Left lung (tissue), 10 donors: ENCODE results near the gene P2RY12. TPM values are rescaled to one million over a fixed set of nuclear protein-coding genes. Genes with fewer than 3 reads are reported as not detected.

Experiments
- ATAC-seq: fragments of 200-7000 bp; cut with Tn5 transposase; one replicate; pipeline ENCODE4 v1.9.1; 2020; ENCODE audit warnings: moderate library complexity
- DNase-seq, 4 donors: peaks; one replicate each; pipeline ENCODE4 v3.0.0-alpha.2; 2013 to 2020
- H3K27ac ChIP-seq, 2 donors: fragments of 200-600 bp; sonication (generic) in 1 of 2; one replicate each; pipeline versions ENCODE4 v1.5.0 to v1.8.0; 2020 to 2021
- H3K27me3 ChIP-seq, 2 donors: fragments of 200-600 bp; sonication (generic) in 1 of 2; one replicate each; pipeline versions ENCODE4 v1.5.0 to v1.8.0; 2020 to 2021
- H3K36me3 ChIP-seq, 2 donors: fragments of 200-600 bp; sonication (generic) in 1 of 2; one replicate each; pipeline versions ENCODE4 v1.5.0 to v1.8.0; 2020 to 2021
- H3K4me1 ChIP-seq, 2 donors: fragments of 200-600 bp; one replicate each; pipeline ENCODE4 v1.8.0; 2021
- H3K4me3 ChIP-seq, 2 donors: fragments of 200-600 bp; sonication (generic) in 1 of 2; one replicate each; pipeline versions ENCODE4 v1.5.0 to v1.8.0; 2020 to 2021; ENCODE audit warnings: mild to moderate bottlenecking in 1 of 2
- H3K9me3 ChIP-seq, 2 donors: fragments of 200-600 bp; sonication (generic) in 1 of 2; one replicate each; pipeline versions ENCODE4 v1.5.0 to v1.8.0; 2020 to 2021
- intact Hi-C, 2 donors: fragments of 100-400 bp; cut with DNase I; formaldehyde crosslinking; loops; one replicate each; pipeline versions ENCODE4 v1.11.2 to v1.14.2; 2022
- polyA plus RNA-seq, 6 donors: library from polyadenylated mRNA; unstranded; fragments of 120-200 nt; gene quantifications; one replicate each; pipeline ENCODE4 v1.2.1, GENCODE V29; 2013; ENCODE audit not compliant: insufficient read length in 6 of 6
- total RNA-seq, 2 donors: library from RNA; stranded (reverse); fragmentation: NEBNext Ultra II Directional; extraction: Animal tissue kit (Norgen Biotek cat#: 25700); gene quantifications; one replicate each; pipeline ENCODE4 v1.2.1, GENCODE V29; 2021
- TF ChIP-seq, protein P1 (sequence below), 2 donors: fragments of 200-600 bp; sonication (generic) in 1 of 2; IDR thresholded peaks; one replicate each; pipeline versions ENCODE4 v1.5.0 to v1.8.0; 2021; ENCODE audit warnings: antibody characterized with exemption in 2 of 2
- donor health status: DM: no; HTN: yes; CAD: no.
- donor health status: DM: no; HTN: no; CAD: no.

Gene P2RY12
- total and polyA plus RNA-seq, 8 donors = 0.58 to 4.0 (median 1.4) TPM

DNA sequence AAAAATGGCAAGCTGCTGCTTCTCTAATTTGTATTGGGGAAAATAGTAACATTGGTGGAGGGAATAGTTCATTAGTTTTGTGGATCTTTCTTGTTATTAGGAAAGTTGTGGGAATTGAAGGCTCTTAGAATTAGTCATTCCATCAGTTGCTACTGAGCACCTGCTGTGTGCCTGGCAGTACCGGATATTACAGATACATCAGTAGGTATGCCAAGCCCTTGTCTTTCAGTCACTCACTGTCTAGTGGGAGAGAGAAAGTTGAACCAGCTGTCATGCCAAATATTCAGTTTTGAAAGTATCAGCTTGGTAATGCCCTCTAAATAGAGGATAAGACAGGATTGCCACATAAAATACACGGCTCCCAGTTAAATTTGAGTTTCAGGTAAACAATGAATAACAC is 43.8 kb upstream of the P2RY12 start:
- TF ChIP-seq, protein P1, sequence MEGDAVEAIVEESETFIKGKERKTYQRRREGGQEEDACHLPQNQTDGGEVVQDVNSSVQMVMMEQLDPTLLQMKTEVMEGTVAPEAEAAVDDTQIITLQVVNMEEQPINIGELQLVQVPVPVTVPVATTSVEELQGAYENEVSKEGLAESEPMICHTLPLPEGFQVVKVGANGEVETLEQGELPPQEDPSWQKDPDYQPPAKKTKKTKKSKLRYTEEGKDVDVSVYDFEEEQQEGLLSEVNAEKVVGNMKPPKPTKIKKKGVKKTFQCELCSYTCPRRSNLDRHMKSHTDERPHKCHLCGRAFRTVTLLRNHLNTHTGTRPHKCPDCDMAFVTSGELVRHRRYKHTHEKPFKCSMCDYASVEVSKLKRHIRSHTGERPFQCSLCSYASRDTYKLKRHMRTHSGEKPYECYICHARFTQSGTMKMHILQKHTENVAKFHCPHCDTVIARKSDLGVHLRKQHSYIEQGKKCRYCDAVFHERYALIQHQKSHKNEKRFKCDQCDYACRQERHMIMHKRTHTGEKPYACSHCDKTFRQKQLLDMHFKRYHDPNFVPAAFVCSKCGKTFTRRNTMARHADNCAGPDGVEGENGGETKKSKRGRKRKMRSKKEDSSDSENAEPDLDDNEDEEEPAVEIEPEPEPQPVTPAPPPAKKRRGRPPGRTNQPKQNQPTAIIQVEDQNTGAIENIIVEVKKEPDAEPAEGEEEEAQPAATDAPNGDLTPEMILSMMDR (IDR thresholded peaks at IDR 0.05) = no peak
- Histone ChIP-seq H3K4me3 (no peak overlapping the region), H3K9me3 (no peaks in the 10 kb centered on the region), H3K27ac (no peak overlapping the region), H3K27me3 (no peaks in the 10 kb centered on the region), H3K4me1 (no peaks in the 10 kb centered on the region), H3K36me3 (no peaks in the 10 kb centered on the region)
- intact Hi-C loops = no loop called here
- no peak for ATAC-seq
- no peak for DNase-seq

DNA sequence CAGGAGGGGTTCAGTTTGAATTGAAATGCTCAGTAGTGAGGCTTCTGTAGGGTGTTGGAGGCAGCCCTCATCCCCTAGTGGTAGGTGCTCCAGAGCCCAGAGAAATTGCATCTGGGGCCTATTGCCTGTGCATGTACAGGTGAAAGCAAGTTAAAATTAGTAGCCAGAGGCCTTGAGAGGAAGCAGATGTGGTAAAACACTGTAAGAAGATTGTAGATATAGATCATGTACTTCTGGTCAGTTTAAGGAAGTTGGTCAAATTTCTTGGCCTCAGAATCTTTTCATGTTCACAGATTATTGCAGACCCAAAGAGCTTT is 41.7 kb upstream of the P2RY12 start:
- no peaks in the 10 kb centered on the region for H3K4me1 ChIP-seq
- H3K27ac ChIP-seq = no peak overlapping the region
- no peak for ATAC-seq
- TF ChIP-seq, protein P1 (IDR thresholded peaks at IDR 0.05) = no peak
- no peak overlapping the region for H3K4me3 ChIP-seq
- no peaks in the 10 kb centered on the region for H3K27me3 ChIP-seq
- intact Hi-C loops = no loop called here
- DNase-seq = no peak
- no peaks in the 10 kb centered on the region for H3K36me3 ChIP-seq
- H3K9me3 ChIP-seq = no peaks in the 10 kb centered on the region

DNA sequence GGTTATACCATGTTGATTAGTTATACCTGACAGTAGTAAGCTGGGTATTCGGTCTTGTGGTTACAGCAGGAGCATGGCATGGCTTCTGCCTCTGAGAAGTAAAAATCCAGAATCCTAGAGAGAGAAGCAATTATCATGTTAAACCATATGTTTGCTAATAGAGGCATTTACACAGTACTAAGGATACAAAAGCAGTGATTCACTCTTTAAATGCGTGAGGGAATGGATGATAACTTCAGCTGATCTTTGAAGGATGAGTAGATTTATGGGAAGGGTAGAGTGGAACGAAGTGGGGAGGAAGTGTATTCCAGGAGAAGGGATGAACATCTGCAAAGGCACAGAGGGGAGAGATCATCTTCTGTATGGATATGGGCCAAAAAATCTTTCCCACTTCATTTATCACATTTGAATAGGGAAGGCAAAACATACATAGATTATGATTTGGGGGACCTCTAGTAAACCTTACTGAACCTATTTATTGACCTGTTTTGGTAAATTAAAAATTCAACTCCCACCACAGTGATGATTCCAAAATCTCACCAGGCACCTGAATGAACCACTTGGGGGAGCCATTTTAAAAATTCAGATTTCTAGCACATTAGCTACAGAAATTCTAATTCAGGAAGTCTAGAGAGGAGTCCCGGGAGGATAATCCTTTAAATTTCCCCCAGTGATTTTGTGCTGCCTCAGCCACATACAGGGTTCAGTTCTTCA is 41.2 kb upstream of the P2RY12 start:
- Histone ChIP-seq H3K36me3 (no peaks in the 10 kb centered on the region), H3K27me3 (no peaks in the 10 kb centered on the region), H3K27ac (no peak overlapping the region), H3K4me1 (no peaks in the 10 kb centered on the region), H3K9me3 (no peaks in the 10 kb centered on the region), H3K4me3 (no peak overlapping the region)
- TF ChIP-seq, protein P1 (IDR thresholded peaks at IDR 0.05) = no peak
- intact Hi-C loops = no loop called here
- DNase-seq = no peak
- ATAC-seq = no peak

DNA sequence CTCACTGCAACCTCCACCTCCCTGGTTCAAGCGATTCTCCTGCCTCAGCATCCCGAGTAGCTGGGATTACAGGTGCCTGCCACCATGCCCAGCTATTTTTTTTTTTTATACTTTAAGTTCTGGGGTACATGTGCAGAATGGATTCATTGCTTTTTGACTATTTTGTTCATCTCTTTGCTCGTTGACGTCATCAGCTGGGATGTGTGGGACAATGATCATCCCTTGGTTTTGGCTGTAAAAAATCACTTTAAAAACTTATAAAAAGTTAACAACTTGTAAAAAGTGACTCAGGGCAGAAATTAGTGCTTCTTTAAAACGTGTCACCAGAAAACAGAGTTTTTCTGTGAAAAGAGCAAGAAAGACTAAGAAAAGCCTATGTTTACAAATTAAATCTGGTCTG is 38.5 kb upstream of the P2RY12 start:
- TF ChIP-seq, protein P1 (IDR thresholded peaks at IDR 0.05) = no peak
- Histone ChIP-seq H3K36me3 (no peaks in the 10 kb centered on the region), H3K27me3 (no peaks in the 10 kb centered on the region), H3K9me3 (no peaks in the 10 kb centered on the region), H3K27ac (no peak overlapping the region), H3K4me3 (no peak overlapping the region), H3K4me1 (no peaks in the 10 kb centered on the region)
- DNase-seq = no peak
- no peak for ATAC-seq
- intact Hi-C loops = no loop called here

DNA sequence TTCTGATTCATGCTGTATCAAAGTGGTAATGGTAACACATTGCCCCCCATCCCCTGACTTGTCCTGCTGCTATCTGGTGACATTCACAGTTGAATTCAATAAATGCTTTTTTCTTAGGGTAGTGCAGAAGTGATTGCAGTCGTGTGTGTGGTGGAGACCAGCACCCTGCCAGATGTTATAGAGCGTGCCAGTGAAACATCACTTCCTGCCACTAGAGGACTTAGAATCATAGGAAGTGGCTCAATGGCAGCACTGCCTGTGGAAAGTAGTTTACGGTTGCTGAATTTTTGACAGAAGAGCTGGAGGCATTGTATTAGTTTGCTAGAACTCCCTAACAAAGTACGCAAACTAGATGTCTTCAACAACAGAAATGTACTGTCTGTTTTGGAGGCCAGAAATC is 37.4 kb upstream of the P2RY12 start:
- H3K9me3 ChIP-seq = no peaks in the 10 kb centered on the region
- intact Hi-C loops = no loop called here
- H3K4me3 ChIP-seq = no peak overlapping the region
- H3K4me1 ChIP-seq = no peaks in the 10 kb centered on the region
- DNase-seq (no peak), ATAC-seq (no peak)
- TF ChIP-seq, protein P1 (IDR thresholded peaks at IDR 0.05) = no peak
- no peaks in the 10 kb centered on the region for H3K36me3 ChIP-seq
- no peak overlapping the region for H3K27ac ChIP-seq
- no peaks in the 10 kb centered on the region for H3K27me3 ChIP-seq
